ENCODE data around the gene CES2. TPM values are rescaled to one million over a fixed set of nuclear protein-coding genes. Genes with fewer than 3 reads are reported as not detected.

CES2 gene
- total RNA-seq, 1 experiment from 2014 or later, result 29.7 TPM

DNA sequence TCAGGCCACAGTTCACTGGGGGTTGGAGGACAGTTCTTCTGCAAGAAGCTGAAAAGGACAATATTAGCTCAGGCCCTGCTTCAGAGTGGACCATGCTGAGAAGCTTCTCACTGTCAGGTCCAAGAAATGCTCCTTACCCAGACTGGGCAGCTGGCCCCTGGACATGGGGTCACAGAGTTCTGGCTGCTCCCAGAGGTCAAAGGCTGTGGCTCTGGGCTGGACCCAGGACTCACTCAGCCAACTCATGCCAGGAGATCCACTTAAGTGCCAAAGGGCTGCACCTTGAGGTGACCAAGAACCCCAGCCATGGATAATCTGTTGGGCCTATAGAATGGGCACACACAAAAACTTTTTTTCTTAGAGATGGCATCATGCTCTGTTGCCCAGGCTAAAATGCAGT, 4.0 kb downstream of the CES2 start:
- peaks cover 12% of the 10 kb centered on the region; the same call in 1 of the 2 replicates for H3K27me3 Mint-ChIP-seq (ENCODE audit: low read depth)
- ChIA-PET POLR2A (no interaction called here), CTCF (no interaction called here)
- no peak for TF ChIP-seq TEAD4 (CRISPR knock-in tag; IDR thresholded peaks at IDR 0.05)
- TF ChIP-seq, protein P1, sequence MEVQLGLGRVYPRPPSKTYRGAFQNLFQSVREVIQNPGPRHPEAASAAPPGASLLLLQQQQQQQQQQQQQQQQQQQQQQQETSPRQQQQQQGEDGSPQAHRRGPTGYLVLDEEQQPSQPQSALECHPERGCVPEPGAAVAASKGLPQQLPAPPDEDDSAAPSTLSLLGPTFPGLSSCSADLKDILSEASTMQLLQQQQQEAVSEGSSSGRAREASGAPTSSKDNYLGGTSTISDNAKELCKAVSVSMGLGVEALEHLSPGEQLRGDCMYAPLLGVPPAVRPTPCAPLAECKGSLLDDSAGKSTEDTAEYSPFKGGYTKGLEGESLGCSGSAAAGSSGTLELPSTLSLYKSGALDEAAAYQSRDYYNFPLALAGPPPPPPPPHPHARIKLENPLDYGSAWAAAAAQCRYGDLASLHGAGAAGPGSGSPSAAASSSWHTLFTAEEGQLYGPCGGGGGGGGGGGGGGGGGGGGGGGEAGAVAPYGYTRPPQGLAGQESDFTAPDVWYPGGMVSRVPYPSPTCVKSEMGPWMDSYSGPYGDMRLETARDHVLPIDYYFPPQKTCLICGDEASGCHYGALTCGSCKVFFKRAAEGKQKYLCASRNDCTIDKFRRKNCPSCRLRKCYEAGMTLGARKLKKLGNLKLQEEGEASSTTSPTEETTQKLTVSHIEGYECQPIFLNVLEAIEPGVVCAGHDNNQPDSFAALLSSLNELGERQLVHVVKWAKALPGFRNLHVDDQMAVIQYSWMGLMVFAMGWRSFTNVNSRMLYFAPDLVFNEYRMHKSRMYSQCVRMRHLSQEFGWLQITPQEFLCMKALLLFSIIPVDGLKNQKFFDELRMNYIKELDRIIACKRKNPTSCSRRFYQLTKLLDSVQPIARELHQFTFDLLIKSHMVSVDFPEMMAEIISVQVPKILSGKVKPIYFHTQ (CRISPR knock-in tag; IDR thresholded peaks at IDR 0.05), result no peak
- no peak for TF ChIP-seq ZNF317 (CRISPR knock-in tag; IDR thresholded peaks at IDR 0.05; ENCODE audit: borderline replicate concordance, low read depth)
- TF ChIP-seq, protein P2, sequence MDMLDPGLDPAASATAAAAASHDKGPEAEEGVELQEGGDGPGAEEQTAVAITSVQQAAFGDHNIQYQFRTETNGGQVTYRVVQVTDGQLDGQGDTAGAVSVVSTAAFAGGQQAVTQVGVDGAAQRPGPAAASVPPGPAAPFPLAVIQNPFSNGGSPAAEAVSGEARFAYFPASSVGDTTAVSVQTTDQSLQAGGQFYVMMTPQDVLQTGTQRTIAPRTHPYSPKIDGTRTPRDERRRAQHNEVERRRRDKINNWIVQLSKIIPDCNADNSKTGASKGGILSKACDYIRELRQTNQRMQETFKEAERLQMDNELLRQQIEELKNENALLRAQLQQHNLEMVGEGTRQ (CRISPR knock-in tag; IDR thresholded peaks at IDR 0.05), result no peak
- no peak for TF ChIP-seq FOXP1 (CRISPR knock-in tag; IDR thresholded peaks at IDR 0.05; ENCODE audit: borderline replicate concordance)
- no peak for TF ChIP-seq OVOL2 (CRISPR knock-in tag; IDR thresholded peaks at IDR 0.05; ENCODE audit: borderline replicate concordance)
- TF ChIP-seq ZNF138 (CRISPR knock-in tag; conservative IDR thresholded peaks at IDR 0.05), result no peak
- no peak for TF ChIP-seq MYBL2 (CRISPR knock-in tag; IDR thresholded peaks at IDR 0.05)
- H3K9me3 Mint-ChIP-seq, result no peaks in the 10 kb centered on the region
- H3K4me3 Mint-ChIP-seq, result no peak overlapping the region
- H3K36me3 Mint-ChIP-seq, result peaks cover 18% of the 10 kb centered on the region
- no peak for ATAC-seq
- H3K4me1 Mint-ChIP-seq, result peaks cover 15% of the 10 kb centered on the region
- no peak overlapping the region for H3K27ac Mint-ChIP-seq
- no peak for DNase-seq (ENCODE audit: low spot score)

DNA sequence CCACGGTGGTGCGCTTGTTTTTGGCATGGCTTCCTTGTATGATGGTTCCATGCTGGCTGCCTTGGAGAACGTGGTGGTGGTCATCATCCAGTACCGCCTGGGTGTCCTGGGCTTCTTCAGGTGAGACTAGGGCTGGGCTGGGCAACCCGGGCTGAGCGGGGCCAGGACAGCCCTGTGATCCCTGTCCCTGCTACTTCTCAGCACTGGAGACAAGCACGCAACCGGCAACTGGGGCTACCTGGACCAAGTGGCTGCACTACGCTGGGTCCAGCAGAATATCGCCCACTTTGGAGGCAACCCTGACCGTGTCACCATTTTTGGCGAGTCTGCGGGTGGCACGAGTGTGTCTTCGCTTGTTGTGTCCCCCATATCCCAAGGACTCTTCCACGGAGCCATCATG, 4.9 kb downstream of the CES2 start:
- H3K27ac Mint-ChIP-seq, result no peak overlapping the region
- H3K4me1 Mint-ChIP-seq, result peaks cover 12% of the 10 kb centered on the region
- peaks cover 18% of the 10 kb centered on the region for H3K36me3 Mint-ChIP-seq
- TF ChIP-seq ZBTB21 (CRISPR knock-in tag; IDR thresholded peaks at IDR 0.05; ENCODE audit: borderline replicate concordance) (no peak), SMAD4 (CRISPR knock-in tag; IDR thresholded peaks at IDR 0.05) (no peak), CREM (CRISPR knock-in tag; IDR thresholded peaks at IDR 0.05) (no peak), SP1 (CRISPR knock-in tag; conservative IDR thresholded peaks at IDR 0.05) (no peak), ZNF317 (CRISPR knock-in tag; IDR thresholded peaks at IDR 0.05; ENCODE audit: borderline replicate concordance, low read depth) (no peak), PRRX2 (CRISPR knock-in tag; IDR thresholded peaks at IDR 0.05) (no peak), IRF2 (CRISPR knock-in tag; IDR thresholded peaks at IDR 0.05; ENCODE audit: borderline replicate concordance, low read depth) (no peak)
- TF ChIP-seq, protein P3, sequence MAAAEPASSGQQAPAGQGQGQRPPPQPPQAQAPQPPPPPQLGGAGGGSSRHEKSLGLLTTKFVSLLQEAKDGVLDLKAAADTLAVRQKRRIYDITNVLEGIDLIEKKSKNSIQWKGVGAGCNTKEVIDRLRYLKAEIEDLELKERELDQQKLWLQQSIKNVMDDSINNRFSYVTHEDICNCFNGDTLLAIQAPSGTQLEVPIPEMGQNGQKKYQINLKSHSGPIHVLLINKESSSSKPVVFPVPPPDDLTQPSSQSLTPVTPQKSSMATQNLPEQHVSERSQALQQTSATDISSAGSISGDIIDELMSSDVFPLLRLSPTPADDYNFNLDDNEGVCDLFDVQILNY (CRISPR knock-in tag; IDR thresholded peaks at IDR 0.05), result no peak
- TF ChIP-seq, protein P4, sequence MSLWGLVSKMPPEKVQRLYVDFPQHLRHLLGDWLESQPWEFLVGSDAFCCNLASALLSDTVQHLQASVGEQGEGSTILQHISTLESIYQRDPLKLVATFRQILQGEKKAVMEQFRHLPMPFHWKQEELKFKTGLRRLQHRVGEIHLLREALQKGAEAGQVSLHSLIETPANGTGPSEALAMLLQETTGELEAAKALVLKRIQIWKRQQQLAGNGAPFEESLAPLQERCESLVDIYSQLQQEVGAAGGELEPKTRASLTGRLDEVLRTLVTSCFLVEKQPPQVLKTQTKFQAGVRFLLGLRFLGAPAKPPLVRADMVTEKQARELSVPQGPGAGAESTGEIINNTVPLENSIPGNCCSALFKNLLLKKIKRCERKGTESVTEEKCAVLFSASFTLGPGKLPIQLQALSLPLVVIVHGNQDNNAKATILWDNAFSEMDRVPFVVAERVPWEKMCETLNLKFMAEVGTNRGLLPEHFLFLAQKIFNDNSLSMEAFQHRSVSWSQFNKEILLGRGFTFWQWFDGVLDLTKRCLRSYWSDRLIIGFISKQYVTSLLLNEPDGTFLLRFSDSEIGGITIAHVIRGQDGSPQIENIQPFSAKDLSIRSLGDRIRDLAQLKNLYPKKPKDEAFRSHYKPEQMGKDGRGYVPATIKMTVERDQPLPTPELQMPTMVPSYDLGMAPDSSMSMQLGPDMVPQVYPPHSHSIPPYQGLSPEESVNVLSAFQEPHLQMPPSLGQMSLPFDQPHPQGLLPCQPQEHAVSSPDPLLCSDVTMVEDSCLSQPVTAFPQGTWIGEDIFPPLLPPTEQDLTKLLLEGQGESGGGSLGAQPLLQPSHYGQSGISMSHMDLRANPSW (CRISPR knock-in tag; conservative IDR thresholded peaks at IDR 0.05; ENCODE audit: low read depth), result no peak
- TF ChIP-seq, protein P5, sequence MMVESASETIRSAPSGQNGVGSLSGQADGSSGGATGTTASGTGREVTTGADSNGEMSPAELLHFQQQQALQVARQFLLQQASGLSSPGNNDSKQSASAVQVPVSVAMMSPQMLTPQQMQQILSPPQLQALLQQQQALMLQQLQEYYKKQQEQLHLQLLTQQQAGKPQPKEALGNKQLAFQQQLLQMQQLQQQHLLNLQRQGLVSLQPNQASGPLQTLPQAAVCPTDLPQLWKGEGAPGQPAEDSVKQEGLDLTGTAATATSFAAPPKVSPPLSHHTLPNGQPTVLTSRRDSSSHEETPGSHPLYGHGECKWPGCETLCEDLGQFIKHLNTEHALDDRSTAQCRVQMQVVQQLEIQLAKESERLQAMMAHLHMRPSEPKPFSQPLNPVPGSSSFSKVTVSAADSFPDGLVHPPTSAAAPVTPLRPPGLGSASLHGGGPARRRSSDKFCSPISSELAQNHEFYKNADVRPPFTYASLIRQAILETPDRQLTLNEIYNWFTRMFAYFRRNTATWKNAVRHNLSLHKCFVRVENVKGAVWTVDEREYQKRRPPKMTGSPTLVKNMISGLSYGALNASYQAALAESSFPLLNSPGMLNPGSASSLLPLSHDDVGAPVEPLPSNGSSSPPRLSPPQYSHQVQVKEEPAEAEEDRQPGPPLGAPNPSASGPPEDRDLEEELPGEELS (CRISPR knock-in tag; IDR thresholded peaks at IDR 0.05), result no peak
- H3K4me3 Mint-ChIP-seq, result no peak overlapping the region
- ATAC-seq, result no peak
- DNase-seq (ENCODE audit: low spot score), result no peak
- H3K27me3 Mint-ChIP-seq (ENCODE audit: low read depth), result peaks cover 4% of the 10 kb centered on the region; the same call in 1 of the 2 replicates
- no peaks in the 10 kb centered on the region for H3K9me3 Mint-ChIP-seq
- POLR2A ChIA-PET, result no interaction called here
- CTCF ChIA-PET, result no interaction called here

Measured in WTC11 (cell line).